HCT116 (cell line): ENCODE results near the gene FKBP10. TPM values are rescaled to one million over a fixed set of nuclear protein-coding genes. Genes with fewer than 3 reads are reported as not detected.

ENCODE experiments used
- ATAC-seq: fragments of 200-7000 bp; cut with Tn5 transposase; 2 replicates; pipeline ENCODE4 v1.9.1; 2020; ENCODE audit warnings: mild to moderate bottlenecking, moderate library complexity
- BruUV-seq: library from RNA; stranded (reverse); fragments of 400-500 nt; replicated peaks from 2 replicates; lab custom pipeline; 2021; lab: Mats Ljungman, UMichigan
- CTCF ChIA-PET: fragments of 300-600 bp; sonication (Branson Sonifier 250); formaldehyde crosslinking; loops from one replicate; lab custom pipeline; 2021; ENCODE audit warnings: antibody characterized with exemption; lab: Charles Lee
- POLR2A ChIA-PET: fragments of 300-600, 350-600 bp; sonication (Branson Sonifier 250); formaldehyde crosslinking; loops from one replicate; lab custom pipeline; 2021; ENCODE audit warnings: antibody characterized with exemption; lab: Charles Lee
- RAD21 ChIA-PET, 2 experiments: fragments of 300-600 bp; sonication (Branson Sonifier 250); formaldehyde crosslinking; loops; one replicate each; lab custom pipeline; 2023; ENCODE audit warnings: low total read pairs in 2 of 2; ENCODE audit not compliant: uncharacterized antibody in 2 of 2, unreplicated experiment in 2 of 2, low non-redundant PET in 1 of 2; lab: Charles Lee
- DNase-seq: peaks from one replicate; pipeline ENCODE4 v3.0.0-alpha.2; 2010; ENCODE audit warnings: low read depth, low spot score
- H2AFZ ChIP-seq: fragments of 200-600 bp; shearing (Covaris generic), sonication (generic); 2 replicates; pipeline ENCODE4 v1.6.1; 2017; ENCODE audit warnings: low read depth, mixed run types, mixed read lengths, antibody characterized with exemption, low read length; ENCODE audit not compliant: poor library complexity, severe bottlenecking
- H3K27ac ChIP-seq: 2 replicates; pipeline ENCODE4 v1.5.1; 2012; ENCODE audit warnings: low read depth, low read length
- H3K27me3 ChIP-seq: fragments of 200-600 bp; sonication (generic); 2 replicates; pipeline ENCODE4 v1.6.1; 2016; ENCODE audit warnings: mixed run types, low read length, mixed read lengths; ENCODE audit not compliant: insufficient read depth
- H3K36me3 ChIP-seq, 2 experiments: fragments of 200-500 bp in 1 of 2; fragments of 200-600 bp in 1 of 2; sonication (Bioruptor generic) in 1 of 2; sonication (generic) in 1 of 2; 2 replicates each; pipeline versions ENCODE4 v1.5.1 to v1.6.1; 2014 to 2016; ENCODE audit warnings: low read length in 2 of 2, inconsistent platforms in 1 of 2, mixed read lengths in 1 of 2, mixed run types in 1 of 2; ENCODE audit not compliant: insufficient read depth in 2 of 2, control insufficient read depth in 1 of 2
- H3K4me1 ChIP-seq, 2 experiments: fragments of 200-600 bp in 1 of 2; sonication (generic) in 1 of 2; 2 replicates each; pipeline versions ENCODE4 v1.5.1 to v1.6.1; 2012 to 2017; ENCODE audit warnings: low read length in 2 of 2, inconsistent platforms in 1 of 2, mild to moderate bottlenecking in 1 of 2, mixed read lengths in 1 of 2, mixed run types in 1 of 2, moderate library complexity in 1 of 2; ENCODE audit not compliant: insufficient read depth in 2 of 2, control insufficient read depth in 1 of 2
- H3K4me2 ChIP-seq: fragments of 200-600 bp; sonication (generic); 2 replicates; pipeline ENCODE4 v1.6.1; 2017; ENCODE audit warnings: mixed run types, low read length, mixed read lengths
- H3K4me3 ChIP-seq, 2 experiments: fragments of 200-600 bp in 1 of 2; sonication (generic) in 1 of 2; replicated peaks in 1 of 2; 2 replicates each; pipeline ENCODE4 v1.5.1; 2011 to 2016; ENCODE audit warnings: low read length in 2 of 2, control low read depth in 1 of 2, low read depth in 1 of 2, mild to moderate bottlenecking in 1 of 2, mixed read lengths in 1 of 2, mixed run types in 1 of 2
- H3K79me2 ChIP-seq: fragments of 200-600 bp; sonication (generic); 2 replicates; pipeline ENCODE4 v1.6.1; 2017; ENCODE audit warnings: mild to moderate bottlenecking, mixed run types, low read length, moderate library complexity, mixed read lengths; ENCODE audit not compliant: insufficient read depth
- H3K9ac ChIP-seq: fragments of 200-600 bp; sonication (generic); 2 replicates; pipeline ENCODE4 v1.6.1; 2016; ENCODE audit warnings: low read length, mixed read lengths
- H3K9me2 ChIP-seq: fragments of 200-600 bp; sonication (generic), shearing (Covaris generic); 2 replicates; pipeline ENCODE4 v1.6.1; 2017; ENCODE audit warnings: mixed run types, mild to moderate bottlenecking, moderate library complexity; ENCODE audit not compliant: insufficient read depth
- H3K9me3 ChIP-seq, 2 experiments: fragments of 200-500 bp in 1 of 2; fragments of 200-600 bp in 1 of 2; sonication (Bioruptor generic) in 1 of 2; sonication (generic) in 1 of 2; 2 replicates each; pipeline ENCODE4 v1.6.1; 2014 to 2017; ENCODE audit warnings: low read length in 2 of 2, mixed read lengths in 2 of 2, inconsistent platforms in 1 of 2, low read depth in 1 of 2, mild to moderate bottlenecking in 1 of 2, mixed run types in 1 of 2, moderate library complexity in 1 of 2; ENCODE audit not compliant: control insufficient read depth in 1 of 2, insufficient read depth in 1 of 2
- H4K20me1 ChIP-seq: fragments of 200-600 bp; sonication (generic), shearing (Covaris generic); 2 replicates; pipeline ENCODE4 v1.6.1; 2017; ENCODE audit warnings: mixed run types, mild to moderate bottlenecking, moderate library complexity; ENCODE audit not compliant: insufficient read depth
- CBX3 ChIP-seq: IDR thresholded peaks from 2 replicates; pipeline ENCODE4 v1.6.1; 2012; ENCODE audit warnings: low read depth
- CEBPB ChIP-seq: IDR thresholded peaks from 2 replicates; pipeline ENCODE4 v1.6.1; 2012; ENCODE audit warnings: low read depth
- CTCF ChIP-seq, 3 experiments: fragments of 200-600 bp in 1 of 3; sonication (generic) in 1 of 3; IDR thresholded peaks in 2 of 3; conservative IDR thresholded peaks in 1 of 3; 2 replicates each; pipeline ENCODE4 v1.5.1; 2012 to 2017; ENCODE audit warnings: low read depth in 2 of 3, low read length in 2 of 3, antibody characterized with exemption in 1 of 3, borderline replicate concordance in 1 of 3, control low read depth in 1 of 3, mild to moderate bottlenecking in 1 of 3, mixed read lengths in 1 of 3, mixed run types in 1 of 3, moderate library complexity in 1 of 3; ENCODE audit not compliant: insufficient read depth in 1 of 3
- EGR1 ChIP-seq: IDR thresholded peaks from 2 replicates; pipeline ENCODE4 v1.6.1; 2012; ENCODE audit warnings: low read depth
- EZH2 ChIP-seq: fragments of 200-600 bp; sonication (generic); IDR thresholded peaks from 2 replicates; pipeline ENCODE4 v1.6.1; 2017; ENCODE audit warnings: antibody characterized with exemption, mixed run types
- FOSL1 ChIP-seq: IDR thresholded peaks from 2 replicates; pipeline ENCODE4 v1.6.1; 2012; ENCODE audit warnings: low read depth
- JUND ChIP-seq: IDR thresholded peaks from 2 replicates; pipeline ENCODE4 v1.6.1; 2012
- MAX ChIP-seq: IDR thresholded peaks from 2 replicates; pipeline ENCODE4 v1.6.1; 2012
- POLR2AphosphoS5 ChIP-seq: IDR thresholded peaks from 2 replicates; pipeline ENCODE4 v1.6.1; 2011; ENCODE audit warnings: mild to moderate bottlenecking, low read depth, low read length, moderate library complexity
- SRF ChIP-seq: IDR thresholded peaks from 2 replicates; pipeline ENCODE4 v1.6.1; 2012; ENCODE audit warnings: low read depth
- ZFX ChIP-seq: fragments of 450-650 bp; IDR thresholded peaks from 2 replicates; pipeline ENCODE4 v1.6.1; 2017
- ZNF274 ChIP-seq: fragments of 200-500 bp; sonication (Bioruptor generic); IDR thresholded peaks from 2 replicates; pipeline ENCODE4 v1.6.1; 2014; ENCODE audit warnings: mild to moderate bottlenecking, low read depth, low read length, inconsistent platforms
- intact Hi-C: fragments of 100-400 bp; cut with micrococcal nuclease; formaldehyde crosslinking; loops from 2 replicates; pipeline ENCODE4 v1.10.0; 2022
- total RNA-seq: library from RNA; stranded (reverse); gene quantifications from one replicate; pipeline ENCODE4 v1.2.1, GENCODE V29; 2021; ENCODE audit not compliant: unreplicated experiment
- TF ChIP-seq, protein P1 (sequence below): IDR thresholded peaks from 2 replicates; pipeline ENCODE4 v1.6.1; 2011; ENCODE audit warnings: mild to moderate bottlenecking, low read length, moderate library complexity; ENCODE audit not compliant: insufficient replicate concordance; ENCODE audit errors: extremely low read depth

The FKBP10 gene
- total RNA-seq, 1 experiment from 2014 or later: 78.5 TPM

- Histone ChIP-seq H2AFZ (no peak overlapping the region), H4K20me1 (no peaks in the 10 kb centered on the region), H3K4me3 (peak overlapping the region in 1 of 2 experiments; percentile 47; a peak in 2 of 4 replicates), H3K4me2 (peak overlapping the region; percentile 86), H3K79me2 (peaks cover 62% of the 10 kb centered on the region), H3K4me1 (peaks cover 68 to 74% of the 10 kb centered on the region in 2 experiments), H3K9ac (peak overlapping the region; percentile 68), H3K27me3 (no peaks in the 10 kb centered on the region), H3K36me3 (peaks cover 16 to 19% of the 10 kb centered on the region in 2 experiments; a peak in 3 of 4 replicates)
- DNase-seq (no peak), ATAC-seq (no peak)
- no TSS peak for BruUV-seq
- POLR2A ChIA-PET: interaction anchor here (0.6 to 2.8 kb wide), 8 partner anchors 10 to 243 kb away, joined by 3 to 29 read pairs (median 4); partner anchors contain the start of genes DNAJC7 and JUP
- no peak for TF ChIP-seq ZNF274
- TF ChIP-seq, all 23 proteins: peak for 0
- CTCF ChIA-PET: interaction anchor here (1.3 to 3.6 kb wide), 2 partner anchors 12 to 27 kb away, joined by 6 to 28 read pairs; partner anchors contain the start of gene JUP
- H3K9me3 ChIP-seq: no peaks in the 10 kb centered on the region
- intact Hi-C loops: loop anchor here (2.0 kb wide), 2 partner anchors 13 to 27 kb away; partner anchors contain the start of gene JUP
- H3K27ac ChIP-seq: peak overlapping the region; percentile 73
- RAD21 ChIA-PET: interaction anchor here in 1 of 2 experiments (0.7 to 1.3 kb wide), 4 partner anchors 12 to 38 kb away, joined by 3 to 6 read pairs (median 4); partner anchors contain the start of gene P3H4
- no peaks in the 10 kb centered on the region for H3K9me2 ChIP-seq
These were observed 39.0 kb upstream of the FKBP10 start for GRCh38 chr17:41773731-41774193.

DNA sequence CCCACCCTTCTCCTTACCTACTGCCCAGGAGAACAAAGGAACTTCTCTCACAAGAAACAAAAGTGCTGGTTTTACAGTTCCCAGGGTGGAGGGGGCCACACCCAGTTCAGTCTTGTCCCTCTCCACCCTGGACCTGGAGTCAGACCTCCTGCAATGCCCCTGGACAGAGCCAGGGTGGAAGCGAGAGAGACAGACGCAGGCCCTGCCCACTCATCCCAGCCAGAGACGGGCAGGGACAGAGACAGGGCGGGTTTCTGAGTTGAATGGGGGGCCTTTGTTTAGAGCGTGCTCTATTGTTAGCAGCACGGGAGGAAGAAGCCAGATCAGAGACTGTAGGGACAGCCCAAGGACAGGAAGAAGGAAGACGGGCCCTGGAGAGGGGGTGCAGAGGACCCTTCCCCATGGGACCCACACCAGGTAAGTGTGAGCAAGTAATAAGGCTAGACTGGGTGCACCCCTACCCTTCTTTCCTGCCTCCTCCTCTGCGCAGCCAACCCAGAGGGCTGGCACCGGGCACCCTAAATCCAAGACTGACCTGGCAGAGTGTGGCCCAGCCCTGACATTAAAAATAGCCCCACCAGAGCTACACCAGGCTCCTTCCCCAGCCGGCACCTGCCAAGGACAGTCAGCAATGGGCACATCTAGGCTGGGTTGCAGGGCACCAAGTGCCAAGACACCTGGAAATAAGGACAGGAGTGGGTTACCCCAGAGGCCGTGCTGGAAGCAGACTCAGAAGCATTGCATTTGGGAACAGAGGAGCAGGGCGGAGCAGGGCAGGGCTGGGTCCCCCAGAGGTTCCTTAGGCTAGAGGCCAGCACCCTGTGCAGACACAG lies 37.2 kb upstream of the FKBP10 start:
- Histone ChIP-seq H3K4me2 (peak overlapping the region; percentile 86), H3K9me3 (no peaks in the 10 kb centered on the region), H3K4me3 (no peak overlapping the region; a peak in 1 of 4 replicates), H3K79me2 (peaks cover 76% of the 10 kb centered on the region), H3K27ac (peak overlapping the region; percentile 44), H4K20me1 (no peaks in the 10 kb centered on the region), H3K9me2 (no peaks in the 10 kb centered on the region), H3K4me1 (peaks cover 81 to 90% of the 10 kb centered on the region in 2 experiments), H3K27me3 (no peaks in the 10 kb centered on the region), H2AFZ (no peak overlapping the region), H3K9ac (peak overlapping the region; percentile 40), H3K36me3 (peaks cover 2 to 7% of the 10 kb centered on the region in 2 experiments; a peak in 2 of 4 replicates)
- CTCF ChIA-PET: interaction anchor here (3.0 to 3.6 kb wide), 2 partner anchors 10 kb away, joined by 28 to 35 read pairs; partner anchors contain the start of gene JUP
- no peak for ATAC-seq
- no peak for DNase-seq
- intact Hi-C loops: no loop called here
- RAD21 ChIA-PET: interaction anchor here in 1 of 2 experiments (0.7 kb wide), 1 partner anchor 25 kb away, joined by 3 read pairs; no protein-coding TSS in a partner anchor
- no TSS peak for BruUV-seq
- POLR2A ChIA-PET: interaction anchor here (1.8 to 3.4 kb wide), 3 partner anchors 10 to 25 kb away, joined by 4 to 36 read pairs (median 6); partner anchors contain the start of gene JUP
- TF ChIP-seq, protein P1, sequence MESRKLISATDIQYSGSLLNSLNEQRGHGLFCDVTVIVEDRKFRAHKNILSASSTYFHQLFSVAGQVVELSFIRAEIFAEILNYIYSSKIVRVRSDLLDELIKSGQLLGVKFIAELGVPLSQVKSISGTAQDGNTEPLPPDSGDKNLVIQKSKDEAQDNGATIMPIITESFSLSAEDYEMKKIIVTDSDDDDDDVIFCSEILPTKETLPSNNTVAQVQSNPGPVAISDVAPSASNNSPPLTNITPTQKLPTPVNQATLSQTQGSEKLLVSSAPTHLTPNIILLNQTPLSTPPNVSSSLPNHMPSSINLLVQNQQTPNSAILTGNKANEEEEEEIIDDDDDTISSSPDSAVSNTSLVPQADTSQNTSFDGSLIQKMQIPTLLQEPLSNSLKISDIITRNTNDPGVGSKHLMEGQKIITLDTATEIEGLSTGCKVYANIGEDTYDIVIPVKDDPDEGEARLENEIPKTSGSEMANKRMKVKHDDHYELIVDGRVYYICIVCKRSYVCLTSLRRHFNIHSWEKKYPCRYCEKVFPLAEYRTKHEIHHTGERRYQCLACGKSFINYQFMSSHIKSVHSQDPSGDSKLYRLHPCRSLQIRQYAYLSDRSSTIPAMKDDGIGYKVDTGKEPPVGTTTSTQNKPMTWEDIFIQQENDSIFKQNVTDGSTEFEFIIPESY: no peak
- TF ChIP-seq MAX (no peak; the same call in 1 of the 2 replicates), POLR2AphosphoS5 (no peak), EZH2 (no peak), CBX3 (no peak), CTCF (IDR thresholded peaks at IDR 0.05 in 2 of 3, conservative IDR thresholded peaks at IDR 0.05 in 1 of 3; ENCODE audit: borderline replicate concordance in 1 of 3, insufficient read depth in 1 of 3, low read depth in 2 of 3, low read length in 2 of 3) (no peak), SRF (no peak), ZNF274 (no peak), EGR1 (no peak), JUND (no peak), ZFX (no peak), FOSL1 (no peak), CEBPB (no peak)
